Epidermal melanocyte (primary cell): ENCODE data around the gene LRFN2.

Experiments used
- DNase-seq: peaks from one replicate; pipeline ENCODE4 v3.0.0; 2011; ENCODE audit warnings: low spot score; ENCODE audit not compliant: insufficient read length

LRFN2 gene

DNA sequence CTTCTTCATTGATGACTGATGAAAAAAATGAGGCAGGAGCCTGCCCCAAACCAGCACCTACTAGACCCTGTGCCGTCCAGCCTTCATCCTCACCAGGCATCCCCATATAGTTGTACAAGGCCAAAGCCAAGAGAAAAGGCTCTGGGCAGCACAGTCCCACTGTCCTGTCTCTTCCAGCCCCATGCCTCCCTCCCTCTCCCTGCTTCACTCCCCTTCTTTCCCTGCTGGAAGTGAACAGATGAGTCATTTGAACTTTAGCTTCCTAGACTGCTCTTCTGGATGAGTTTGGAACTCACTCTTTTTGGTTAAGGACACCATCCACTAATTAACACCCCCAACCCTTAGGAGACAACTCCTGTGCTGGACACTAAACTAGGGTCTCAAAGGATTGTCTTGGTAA lies 235.2 kb downstream of the LRFN2 start:
- no peak for DNase-seq

GRCh38 chr6:40350747-40351217 lies 236.4 kb downstream of the LRFN2 start:
- DNase-seq = no peak

- DNase-seq = no peak
Measured at GRCh38 chr6:40349901-40350746, 237.0 kb downstream of the LRFN2 start.

- DNase-seq = no peak
Measured at GRCh38 chr6:40349123-40349900, 237.9 kb downstream of the LRFN2 start.

DNA sequence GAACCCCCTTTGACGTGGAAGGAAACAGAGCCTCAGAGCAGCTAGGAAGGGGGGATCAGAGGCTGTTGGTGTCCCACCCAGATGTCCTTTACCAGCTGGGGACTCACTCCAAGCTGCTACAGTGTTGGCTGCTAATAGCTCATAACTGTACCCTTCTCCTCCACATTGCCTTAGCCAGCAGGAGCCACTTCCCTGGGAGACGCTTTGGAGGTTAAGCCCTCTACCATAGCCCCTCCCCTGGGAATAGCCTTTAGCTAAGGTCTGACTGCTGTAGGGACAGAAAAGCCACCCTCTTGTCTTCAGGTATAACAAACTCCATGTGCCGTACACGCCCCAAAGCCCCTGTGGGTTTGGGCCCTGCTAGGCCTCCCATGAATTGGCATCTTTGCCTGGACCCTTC lies 238.6 kb downstream of the LRFN2 start:
- DNase-seq = no peak

GRCh38 chr6:40347571-40348011 lies 239.6 kb downstream of the LRFN2 start:
- DNase-seq = no peak

- DNase-seq = no peak
Measured at GRCh38 chr6:40346246-40346645, 240.9 kb downstream of the LRFN2 start.

DNA sequence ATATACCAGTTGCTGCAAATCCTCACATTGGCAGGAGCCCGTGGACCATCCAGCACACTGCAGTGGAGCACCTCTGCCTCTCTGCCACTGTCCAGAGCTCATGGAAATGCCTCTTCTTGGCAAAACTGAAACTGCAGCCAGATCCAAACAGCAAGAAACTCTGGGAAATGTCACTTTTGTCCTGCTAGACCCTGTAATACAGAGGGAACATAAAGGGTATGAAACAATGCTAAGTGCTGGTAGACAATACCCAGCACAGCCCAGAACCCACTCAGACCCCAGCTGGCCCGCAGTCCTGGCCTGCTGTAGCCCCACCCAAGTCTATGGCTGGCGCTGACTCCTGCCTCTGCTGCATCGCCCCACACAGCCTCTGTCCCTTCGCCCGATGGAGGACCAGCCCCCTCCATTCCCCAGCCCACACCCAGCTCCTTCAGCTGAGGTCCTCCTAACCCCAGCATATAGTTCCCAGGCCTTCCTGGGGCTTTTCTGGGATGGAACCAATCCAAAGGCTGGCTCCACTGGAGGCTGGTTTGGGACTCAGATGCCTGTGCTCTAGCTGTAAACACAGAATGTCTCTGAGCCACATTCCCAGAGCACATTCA lies 242.5 kb downstream of the LRFN2 start:
- no peak for DNase-seq

- no peak for DNase-seq
Measured at GRCh38 chr6:40343877-40344565, 243.1 kb downstream of the LRFN2 start.

GRCh38 chr6:40343318-40343876 lies 243.8 kb downstream of the LRFN2 start:
- DNase-seq = no peak

GRCh38 chr6:40342723-40343122 lies 244.4 kb downstream of the LRFN2 start:
- DNase-seq = no peak

- no peak for DNase-seq
Measured at GRCh38 chr6:40341726-40342125, 245.4 kb downstream of the LRFN2 start.
